ENCODE results near the gene NOB1. TPM values are rescaled to one million over a fixed set of nuclear protein-coding genes. Genes with fewer than 3 reads are reported as not detected.

Gene NOB1
- total and polyA plus RNA-seq, 2 of the 4 experiments (the other 2 are of a cell fraction) = 47.0 to 58.1 TPM

DNA sequence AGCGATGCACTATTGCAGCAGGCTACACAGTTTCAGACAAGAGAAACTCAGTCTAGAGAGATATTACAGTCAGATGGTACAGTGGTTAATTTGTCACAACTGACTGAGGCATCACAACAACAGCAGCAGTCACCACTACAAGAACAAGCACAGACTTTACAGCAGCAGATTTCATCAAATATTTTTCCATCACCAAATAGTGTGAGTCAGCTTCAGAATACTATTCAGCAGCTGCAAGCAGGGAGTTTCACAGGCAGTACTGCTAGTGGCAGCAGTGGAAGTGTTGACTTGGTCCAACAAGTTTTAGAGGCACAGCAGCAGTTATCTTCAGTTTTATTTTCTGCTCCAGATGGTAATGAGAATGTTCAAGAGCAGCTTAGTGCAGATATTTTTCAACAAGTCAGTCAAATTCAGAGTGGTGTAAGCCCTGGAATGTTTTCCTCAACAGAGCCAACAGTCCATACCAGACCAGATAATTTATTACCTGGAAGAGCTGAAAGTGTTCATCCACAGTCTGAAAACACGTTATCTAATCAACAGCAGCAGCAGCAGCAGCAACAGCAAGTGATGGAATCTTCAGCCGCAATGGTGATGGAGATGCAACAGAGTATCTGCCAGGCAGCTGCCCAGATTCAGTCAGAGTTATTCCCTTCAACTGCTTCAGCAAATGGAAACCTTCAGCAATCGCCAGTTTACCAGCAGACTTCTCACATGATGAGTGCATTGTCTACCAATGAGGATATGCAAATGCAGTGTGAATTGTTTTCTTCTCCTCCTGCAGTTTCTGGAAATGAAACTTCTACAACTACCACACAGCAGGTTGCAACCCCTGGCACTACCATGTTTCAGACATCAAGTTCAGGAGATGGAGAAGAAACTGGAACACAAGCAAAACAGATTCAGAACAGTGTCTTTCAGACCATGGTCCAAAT lies 62.5 kb downstream of the NOB1 start:
- ChIA-PET CTCF (no interaction called here), POLR2A (ENCODE audit: unreplicated experiment) (no interaction called here)
- H2BK120ac ChIP-seq (ENCODE audit: low read depth, low read length) = no peak overlapping the region
- H4K5ac ChIP-seq (ENCODE audit: low read depth, low read length) = no peak overlapping the region
- dilution Hi-C loops (cut with HindIII; ENCODE audit: low sequenced_read_pairs, unreplicated experiment) = no loop called here
- no peak overlapping the region for H3K27ac ChIP-seq (ENCODE audit: insufficient read depth, low read length)
- 100% methylated on average over 1 of the region's 4 CpGs; no CpG with 5 or more reads in 1 of the 2 experiments for WGBS, 2 experiments (ENCODE audit: extremely low coverage in 2 of 2, insufficient read length in 1 of 2)
- ATAC-seq (ENCODE audit: low read depth) = peak; percentile 77
- no peak overlapping the region for H2AK5ac ChIP-seq (ENCODE audit: low read depth, low read length)
- peak overlapping the region; percentile 67 for H2BK5ac ChIP-seq (ENCODE audit: low read depth, low read length, poor library complexity, severe bottlenecking)
- peaks cover 6% of the 10 kb centered on the region; the same call in 1 of the 2 replicates for H3K9me1 ChIP-seq (ENCODE audit: insufficient read depth, low read length)
- H3K27me3 ChIP-seq (ENCODE audit: control insufficient read depth, insufficient read depth, low read length) = no peaks in the 10 kb centered on the region
- no peak overlapping the region for H4K8ac ChIP-seq (ENCODE audit: low read depth in 2 of 2, low read length in 2 of 2)
- H3K36me3 ChIP-seq (ENCODE audit: control insufficient read depth, insufficient read depth, low read length) = peaks cover 40% of the 10 kb centered on the region
- H2AFZ ChIP-seq (replicated peaks; ENCODE audit: low read length, poor library complexity) = no peak overlapping the region
- in situ Hi-C loops (cut with MboI; ENCODE audit: low sequenced_read_pairs) = no loop called here
- no peak overlapping the region for H3K56ac ChIP-seq (ENCODE audit: extremely low read depth, insufficient read depth, low read length)
- 0 out of 2 replicates have a peak, but pooled peaks cover 2% of the 10 kb centered on the region for H3K4me1 ChIP-seq (ENCODE audit: control insufficient read depth, insufficient read depth, low read length)
- H4K20me1 ChIP-seq (ENCODE audit: insufficient read depth, low read length) = peaks cover 18% of the 10 kb centered on the region; the same call in 1 of the 2 replicates
- H3K14ac ChIP-seq (replicated peaks; ENCODE audit: low read depth, low read length) = no peak overlapping the region
- H3K23ac ChIP-seq (ENCODE audit: low read depth, low read length) = no peak overlapping the region
- intact Hi-C loops (cut with micrococcal nuclease) = loop anchor here (5.0 to 10.0 kb wide), 2 partner anchors 107 to 295 kb away; no protein-coding TSS in a partner anchor
- no peak overlapping the region for H3K18ac ChIP-seq (ENCODE audit: low read depth, low read length)
- no peak overlapping the region for H4K91ac ChIP-seq (ENCODE audit: insufficient read depth, low read depth, low read length)
- no peak overlapping the region for H2BK15ac ChIP-seq (ENCODE audit: low read depth, low read length)
- no peak overlapping the region for H3K9ac ChIP-seq (ENCODE audit: low read depth, low read length)
- H3K4ac ChIP-seq (ENCODE audit: low read depth, low read length) = no peak overlapping the region
- no TSS peak for BruUV-seq (replicated peaks)
- H2BK20ac ChIP-seq (ENCODE audit: low read depth, low read length) = no peak overlapping the region
- H2AK9ac ChIP-seq (replicated peaks; ENCODE audit: low read depth, low read length, poor library complexity) = peak overlapping the region; percentile 22
- no peak overlapping the region for H3K4me2 ChIP-seq (ENCODE audit: low read depth, low read length)
- H3K79me1 ChIP-seq (ENCODE audit: low read depth in 1 of 2, low read length in 2 of 2) = peaks cover 19 to 44% of the 10 kb centered on the region in 2 experiments
- no peak overlapping the region for H3K4me3 ChIP-seq (ENCODE audit: insufficient read depth, low read depth, low read length)
- no peaks in the 10 kb centered on the region for H3K9me3 ChIP-seq (ENCODE audit: control insufficient read depth, insufficient read depth, low read length)
- DNase-seq = peak; percentile 73
- TF ChIP-seq RCOR1 (IDR thresholded peaks at IDR 0.05; ENCODE audit: insufficient replicate concordance, low read length) = no peak
- no peak for TF ChIP-seq CHD1 (IDR thresholded peaks at IDR 0.05; ENCODE audit: low read depth, low read length)
- TF ChIP-seq, protein P1, sequence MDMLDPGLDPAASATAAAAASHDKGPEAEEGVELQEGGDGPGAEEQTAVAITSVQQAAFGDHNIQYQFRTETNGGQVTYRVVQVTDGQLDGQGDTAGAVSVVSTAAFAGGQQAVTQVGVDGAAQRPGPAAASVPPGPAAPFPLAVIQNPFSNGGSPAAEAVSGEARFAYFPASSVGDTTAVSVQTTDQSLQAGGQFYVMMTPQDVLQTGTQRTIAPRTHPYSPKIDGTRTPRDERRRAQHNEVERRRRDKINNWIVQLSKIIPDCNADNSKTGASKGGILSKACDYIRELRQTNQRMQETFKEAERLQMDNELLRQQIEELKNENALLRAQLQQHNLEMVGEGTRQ (IDR thresholded peaks at IDR 0.05; ENCODE audit: low read depth, low read length) = no peak
- no peak for TF ChIP-seq MXI1 (IDR thresholded peaks at IDR 0.05; ENCODE audit: borderline replicate concordance, low read depth, low read length)
- TF ChIP-seq BHLHE40 (IDR thresholded peaks at IDR 0.05; ENCODE audit: low read depth, low read length) = no peak
- TF ChIP-seq, protein P2, sequence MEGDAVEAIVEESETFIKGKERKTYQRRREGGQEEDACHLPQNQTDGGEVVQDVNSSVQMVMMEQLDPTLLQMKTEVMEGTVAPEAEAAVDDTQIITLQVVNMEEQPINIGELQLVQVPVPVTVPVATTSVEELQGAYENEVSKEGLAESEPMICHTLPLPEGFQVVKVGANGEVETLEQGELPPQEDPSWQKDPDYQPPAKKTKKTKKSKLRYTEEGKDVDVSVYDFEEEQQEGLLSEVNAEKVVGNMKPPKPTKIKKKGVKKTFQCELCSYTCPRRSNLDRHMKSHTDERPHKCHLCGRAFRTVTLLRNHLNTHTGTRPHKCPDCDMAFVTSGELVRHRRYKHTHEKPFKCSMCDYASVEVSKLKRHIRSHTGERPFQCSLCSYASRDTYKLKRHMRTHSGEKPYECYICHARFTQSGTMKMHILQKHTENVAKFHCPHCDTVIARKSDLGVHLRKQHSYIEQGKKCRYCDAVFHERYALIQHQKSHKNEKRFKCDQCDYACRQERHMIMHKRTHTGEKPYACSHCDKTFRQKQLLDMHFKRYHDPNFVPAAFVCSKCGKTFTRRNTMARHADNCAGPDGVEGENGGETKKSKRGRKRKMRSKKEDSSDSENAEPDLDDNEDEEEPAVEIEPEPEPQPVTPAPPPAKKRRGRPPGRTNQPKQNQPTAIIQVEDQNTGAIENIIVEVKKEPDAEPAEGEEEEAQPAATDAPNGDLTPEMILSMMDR (conservative IDR thresholded peaks at IDR 0.05; ENCODE audit: low read depth, low read length) = no peak
- no peak for TF ChIP-seq RAD21 (IDR thresholded peaks at IDR 0.05; ENCODE audit: low read length)
- no peak for TF ChIP-seq RFX5 (IDR thresholded peaks at IDR 0.05; ENCODE audit: low read depth, low read length)
- TF ChIP-seq, protein P3, sequence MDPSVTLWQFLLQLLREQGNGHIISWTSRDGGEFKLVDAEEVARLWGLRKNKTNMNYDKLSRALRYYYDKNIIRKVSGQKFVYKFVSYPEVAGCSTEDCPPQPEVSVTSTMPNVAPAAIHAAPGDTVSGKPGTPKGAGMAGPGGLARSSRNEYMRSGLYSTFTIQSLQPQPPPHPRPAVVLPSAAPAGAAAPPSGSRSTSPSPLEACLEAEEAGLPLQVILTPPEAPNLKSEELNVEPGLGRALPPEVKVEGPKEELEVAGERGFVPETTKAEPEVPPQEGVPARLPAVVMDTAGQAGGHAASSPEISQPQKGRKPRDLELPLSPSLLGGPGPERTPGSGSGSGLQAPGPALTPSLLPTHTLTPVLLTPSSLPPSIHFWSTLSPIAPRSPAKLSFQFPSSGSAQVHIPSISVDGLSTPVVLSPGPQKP (IDR thresholded peaks at IDR 0.05; ENCODE audit: borderline replicate concordance, low read depth, low read length) = no peak
- TF ChIP-seq NFE2L2 (IDR thresholded peaks at IDR 0.05; ENCODE audit: low read depth, low read length) = no peak
- TF ChIP-seq FOS (IDR thresholded peaks at IDR 0.05; ENCODE audit: low read depth, low read length) = no peak
- no peak for TF ChIP-seq MAFK (IDR thresholded peaks at IDR 0.05; ENCODE audit: low read depth, low read length)
- no peak for TF ChIP-seq MAZ (IDR thresholded peaks at IDR 0.05; ENCODE audit: borderline replicate concordance, low read depth, low read length)

Data from IMR-90 (cell line).